GM12878 (cell line): Measurements from ENCODE around the gene IGSF8.

ENCODE experiments used
- ATF3 ChIP-seq: IDR thresholded peaks from 2 replicates; pipeline ENCODE4 v1.6.1; 2011; ENCODE audit warnings: low read depth, mild to moderate bottlenecking, low read length, moderate library complexity, borderline replicate concordance; ENCODE audit errors: extremely low read depth
- CTCF ChIP-seq, 3 experiments: IDR thresholded peaks in 2 of 3; conservative IDR thresholded peaks in 1 of 3; 2 replicates each; pipeline ENCODE4 v1.5.1; 2011; ENCODE audit warnings: low read depth in 3 of 3, low read length in 3 of 3, mild to moderate bottlenecking in 3 of 3, control low read depth in 2 of 3, moderate library complexity in 2 of 3, inconsistent platforms in 1 of 3, mixed read lengths in 1 of 3; ENCODE audit not compliant: control insufficient read depth in 2 of 3, insufficient read depth in 1 of 3; ENCODE audit errors: extremely low read depth in 1 of 3
- E2F8 ChIP-seq: fragments of 450-650 bp; IDR thresholded peaks from 2 replicates; pipeline ENCODE4 v1.6.1; 2018; ENCODE audit warnings: mild to moderate bottlenecking, low read depth, moderate library complexity; ENCODE audit not compliant: partially characterized antibody
- E4F1 ChIP-seq: fragments of 450-650 bp; IDR thresholded peaks from 2 replicates; pipeline ENCODE4 v1.6.1; 2018; ENCODE audit warnings: borderline replicate concordance, mild to moderate bottlenecking; ENCODE audit not compliant: partially characterized antibody
- EP300 ChIP-seq, 2 experiments: fragments of 150-350 bp in 1 of 2; IDR thresholded peaks; 2 replicates each; pipeline ENCODE4 v1.6.1; 2011 to 2012; ENCODE audit warnings: low read depth in 2 of 2, low read length in 2 of 2, borderline replicate concordance in 1 of 2, improper control_type of control experiment in 1 of 2, inconsistent platforms in 1 of 2; ENCODE audit not compliant: control insufficient read depth in 1 of 2
- GABPA ChIP-seq: IDR thresholded peaks from 2 replicates; pipeline ENCODE4 v1.6.1; 2014; ENCODE audit warnings: antibody characterized with exemption, low read depth, mild to moderate bottlenecking, inconsistent platforms
- HDAC2 ChIP-seq: fragments of 200-600 bp; sonication (generic); IDR thresholded peaks from 2 replicates; pipeline ENCODE4 v1.6.1; 2017
- NR2C2 ChIP-seq: IDR thresholded peaks from 2 replicates; pipeline ENCODE4 v1.6.1; 2011; ENCODE audit warnings: borderline replicate concordance, low read depth; ENCODE audit not compliant: control insufficient read depth, insufficient read length
- POLR2AphosphoS2 ChIP-seq: IDR thresholded peaks from 2 replicates; pipeline ENCODE4 v1.6.1; 2011; ENCODE audit warnings: low read depth, mild to moderate bottlenecking, low read length, improper control_type of control experiment, moderate library complexity
- SIX5 ChIP-seq: IDR thresholded peaks from 2 replicates; pipeline ENCODE4 v1.6.1; 2011; ENCODE audit warnings: mild to moderate bottlenecking, low read depth, low read length, moderate library complexity; ENCODE audit not compliant: severe bottlenecking
- SUZ12 ChIP-seq: fragments of 200-600 bp; sonication (generic); IDR thresholded peaks from one replicate; pipeline ENCODE4 v1.6.1; 2018; ENCODE audit warnings: antibody characterized with exemption, mild to moderate bottlenecking; ENCODE audit not compliant: unreplicated experiment

- TF ChIP-seq EP300 (IDR thresholded peaks at IDR 0.05; ENCODE audit: borderline replicate concordance in 1 of 2, control insufficient read depth in 1 of 2, low read depth in 2 of 2, low read length in 2 of 2) (no peak), CTCF (IDR thresholded peaks at IDR 0.05 in 2 of 3, conservative IDR thresholded peaks at IDR 0.05 in 1 of 3; ENCODE audit: control insufficient read depth in 2 of 3, extremely low read depth in 1 of 3, insufficient read depth in 1 of 3, low read depth in 3 of 3, low read length in 3 of 3) (no peak), HDAC2 (no peak), E2F8 (no peak), GABPA (no peak), POLR2AphosphoS2 (no peak), E4F1 (no peak), SUZ12 (no peak), NR2C2 (no peak), SIX5 (no peak), ATF3 (no peak)
These were observed 22.6 kb downstream of the IGSF8 start for GRCh38 chr1:160075836-160076235.
